ENCODE measurements around the gene FHDC1.

FHDC1 gene

GRCh38 chr4:152926959-152927358 lies 9.2 kb upstream of the FHDC1 start:
- Histone ChIP-seq H3K36me3 (ENCODE audit: insufficient read depth, low read length) (no peaks in the 10 kb centered on the region), H3K9me2 (ENCODE audit: low read depth, low read length) (no peaks in the 10 kb centered on the region), H3K79me2 (ENCODE audit: insufficient read depth, low read length) (no peaks in the 10 kb centered on the region), H3K4me1 (ENCODE audit: insufficient read depth, low read length, severe bottlenecking) (no peaks in the 10 kb centered on the region), H3K4me3 (ENCODE audit: low read depth, low read length, poor library complexity, severe bottlenecking) (no peak overlapping the region), H3K27ac (ENCODE audit: low read depth, low read length, poor library complexity, severe bottlenecking) (no peak overlapping the region), H3K9ac (ENCODE audit: low read length) (no peak overlapping the region), H3K27me3 (ENCODE audit: insufficient read depth, low read length) (no peaks in the 10 kb centered on the region), H2AFZ (ENCODE audit: low read length) (no peak overlapping the region), H3K4me2 (ENCODE audit: low read length) (no peak overlapping the region), H3K9me3 (ENCODE audit: low read length) (no peaks in the 10 kb centered on the region), H3F3A (ENCODE audit: insufficient read depth, low read length) (no peaks in the 10 kb centered on the region), H4K20me1 (ENCODE audit: insufficient read depth, low read length) (no peaks in the 10 kb centered on the region)
- TF ChIP-seq CTCF (IDR thresholded peaks at IDR 0.05; ENCODE audit: low read length) (no peak), EZH2 (IDR thresholded peaks at IDR 0.05; ENCODE audit: borderline replicate concordance, low read length) (no peak)

GRCh38 chr4:152927737-152928136 lies 8.4 kb upstream of the FHDC1 start:
- H4K20me1 ChIP-seq (ENCODE audit: insufficient read depth, low read length), result no peaks in the 10 kb centered on the region
- H3K4me1 ChIP-seq (ENCODE audit: insufficient read depth, low read length, severe bottlenecking), result no peaks in the 10 kb centered on the region
- TF ChIP-seq CTCF (IDR thresholded peaks at IDR 0.05; ENCODE audit: low read length) (no peak), EZH2 (IDR thresholded peaks at IDR 0.05; ENCODE audit: borderline replicate concordance, low read length) (no peak)
- no peaks in the 10 kb centered on the region for H3K27me3 ChIP-seq (ENCODE audit: insufficient read depth, low read length)
- no peaks in the 10 kb centered on the region for H3F3A ChIP-seq (ENCODE audit: insufficient read depth, low read length)
- H3K9ac ChIP-seq (ENCODE audit: low read length), result no peak overlapping the region
- no peak overlapping the region for H3K27ac ChIP-seq (ENCODE audit: low read depth, low read length, poor library complexity, severe bottlenecking)
- H3K4me2 ChIP-seq (ENCODE audit: low read length), result no peak overlapping the region
- H3K4me3 ChIP-seq (ENCODE audit: low read depth, low read length, poor library complexity, severe bottlenecking), result no peak overlapping the region
- H3K9me3 ChIP-seq (ENCODE audit: low read length), result no peaks in the 10 kb centered on the region
- no peak overlapping the region for H2AFZ ChIP-seq (ENCODE audit: low read length)
- no peaks in the 10 kb centered on the region for H3K9me2 ChIP-seq (ENCODE audit: low read depth, low read length)
- H3K79me2 ChIP-seq (ENCODE audit: insufficient read depth, low read length), result no peaks in the 10 kb centered on the region
- no peaks in the 10 kb centered on the region for H3K36me3 ChIP-seq (ENCODE audit: insufficient read depth, low read length)

GRCh38 chr4:152928286-152928685 lies 7.8 kb upstream of the FHDC1 start:
- Histone ChIP-seq H3K9me2 (ENCODE audit: low read depth, low read length) (no peaks in the 10 kb centered on the region), H4K20me1 (ENCODE audit: insufficient read depth, low read length) (no peaks in the 10 kb centered on the region), H3K4me2 (ENCODE audit: low read length) (no peak overlapping the region), H3K79me2 (ENCODE audit: insufficient read depth, low read length) (no peaks in the 10 kb centered on the region), H3K9me3 (ENCODE audit: low read length) (no peaks in the 10 kb centered on the region), H2AFZ (ENCODE audit: low read length) (no peak overlapping the region), H3K4me1 (ENCODE audit: insufficient read depth, low read length, severe bottlenecking) (no peaks in the 10 kb centered on the region), H3K27ac (ENCODE audit: low read depth, low read length, poor library complexity, severe bottlenecking) (no peak overlapping the region), H3K9ac (ENCODE audit: low read length) (no peak overlapping the region), H3K27me3 (ENCODE audit: insufficient read depth, low read length) (no peaks in the 10 kb centered on the region), H3F3A (ENCODE audit: insufficient read depth, low read length) (no peaks in the 10 kb centered on the region), H3K4me3 (ENCODE audit: low read depth, low read length, poor library complexity, severe bottlenecking) (no peak overlapping the region), H3K36me3 (ENCODE audit: insufficient read depth, low read length) (no peaks in the 10 kb centered on the region)
- TF ChIP-seq EZH2 (IDR thresholded peaks at IDR 0.05; ENCODE audit: borderline replicate concordance, low read length) (no peak), CTCF (IDR thresholded peaks at IDR 0.05; ENCODE audit: low read length) (no peak)

All from OCI-LY1 (cell line).